Sigmoid colon (tissue), 4 donors: Measurements from ENCODE around the gene FCAMR.

Experiments
- EP300 ChIP-seq, 4 donors: sonication (generic); formaldehyde crosslinking; IDR thresholded peaks; one replicate each; pipeline ENCODE4 v1.6.1; 2017; ENCODE audit warnings: antibody characterized with exemption in 4 of 4
- POLR2A ChIP-seq, 2 donors: fragments of 450-650 bp; IDR thresholded peaks; one replicate each; pipeline ENCODE4 v1.6.1; 2016; ENCODE audit warnings: antibody characterized with exemption in 2 of 2, mild to moderate bottlenecking in 2 of 2, moderate library complexity in 2 of 2
- POLR2AphosphoS5 ChIP-seq, 4 donors: sonication (generic); formaldehyde crosslinking; IDR thresholded peaks; one replicate each; pipeline ENCODE4 v1.6.1; 2017; ENCODE audit warnings: antibody characterized with exemption in 4 of 4
- TF ChIP-seq, protein P1 (sequence below), 4 experiments: fragments of 450-650 bp in 3 of 4; fragments of 200-600 bp in 1 of 4; IDR thresholded peaks; one replicate each; pipeline ENCODE4 v1.5.1; 2016 to 2019; ENCODE audit warnings: antibody characterized with exemption in 4 of 4, mild to moderate bottlenecking in 3 of 4, moderate library complexity in 2 of 4

DNA sequence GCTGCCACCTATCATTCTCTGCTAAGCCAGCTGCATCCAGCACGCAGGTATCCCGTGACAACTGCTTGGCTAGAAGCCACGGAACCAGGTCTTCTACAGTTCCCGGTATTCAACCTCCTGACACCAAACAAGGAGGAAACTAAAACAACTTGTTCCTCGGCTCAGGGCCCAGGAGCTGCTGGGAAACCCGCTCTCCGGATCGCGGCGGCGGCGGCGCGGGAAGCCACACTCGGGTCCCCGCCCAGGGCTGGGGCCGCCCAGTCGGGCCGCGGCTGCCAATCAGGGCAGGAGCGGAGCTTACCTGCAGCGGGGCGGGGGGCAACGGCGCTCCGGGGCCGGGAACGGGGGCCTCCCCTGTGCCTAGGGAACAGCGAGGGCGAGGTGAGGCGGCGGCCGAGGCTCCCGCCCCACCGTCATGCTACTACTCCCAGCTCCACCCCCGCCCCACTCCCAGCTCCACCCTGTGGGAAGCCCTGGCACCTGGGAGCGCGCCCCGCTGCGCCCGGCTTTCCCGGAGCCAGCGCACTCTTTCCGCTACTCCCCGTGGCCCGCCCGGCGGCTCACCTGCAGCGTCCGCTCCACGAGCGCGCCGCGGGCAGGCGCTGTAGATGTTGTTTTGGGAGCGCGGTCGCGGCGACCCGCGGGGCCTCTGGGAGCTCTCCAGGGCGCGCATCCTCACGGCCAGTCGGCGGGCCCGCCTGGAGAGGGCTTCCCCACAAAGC lies 60.9 kb downstream of the FCAMR start:
- TF ChIP-seq, protein P1, sequence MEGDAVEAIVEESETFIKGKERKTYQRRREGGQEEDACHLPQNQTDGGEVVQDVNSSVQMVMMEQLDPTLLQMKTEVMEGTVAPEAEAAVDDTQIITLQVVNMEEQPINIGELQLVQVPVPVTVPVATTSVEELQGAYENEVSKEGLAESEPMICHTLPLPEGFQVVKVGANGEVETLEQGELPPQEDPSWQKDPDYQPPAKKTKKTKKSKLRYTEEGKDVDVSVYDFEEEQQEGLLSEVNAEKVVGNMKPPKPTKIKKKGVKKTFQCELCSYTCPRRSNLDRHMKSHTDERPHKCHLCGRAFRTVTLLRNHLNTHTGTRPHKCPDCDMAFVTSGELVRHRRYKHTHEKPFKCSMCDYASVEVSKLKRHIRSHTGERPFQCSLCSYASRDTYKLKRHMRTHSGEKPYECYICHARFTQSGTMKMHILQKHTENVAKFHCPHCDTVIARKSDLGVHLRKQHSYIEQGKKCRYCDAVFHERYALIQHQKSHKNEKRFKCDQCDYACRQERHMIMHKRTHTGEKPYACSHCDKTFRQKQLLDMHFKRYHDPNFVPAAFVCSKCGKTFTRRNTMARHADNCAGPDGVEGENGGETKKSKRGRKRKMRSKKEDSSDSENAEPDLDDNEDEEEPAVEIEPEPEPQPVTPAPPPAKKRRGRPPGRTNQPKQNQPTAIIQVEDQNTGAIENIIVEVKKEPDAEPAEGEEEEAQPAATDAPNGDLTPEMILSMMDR (IDR thresholded peaks at IDR 0.05), result no peak
- TF ChIP-seq POLR2A (IDR thresholded peaks at IDR 0.05) (no peak), POLR2AphosphoS5 (IDR thresholded peaks at IDR 0.05) (peak in 1 of 4 donors; percentile 74), EP300 (IDR thresholded peaks at IDR 0.05) (peak in 2 of 4 donors; percentile 32 to 46)
